Bronchial epithelial cell (primary cell): ENCODE data around the gene LRMDA. TPM values are rescaled to one million over a fixed set of nuclear protein-coding genes. Genes with fewer than 3 reads are reported as not detected.

Experiments
- DNase-seq: peaks from one replicate; pipeline ENCODE4 v3.0.0-alpha.2; 2010; ENCODE audit warnings: low read depth
- FAIRE-seq: peaks from 2 replicates; lab custom pipeline; 2011; peaks lifted over from hg19 to GRCh38; lab: Jason Lieb, UNC
- H3K27me3 ChIP-seq: 2 replicates; pipeline ENCODE4 v1.5.1; 2011; ENCODE audit warnings: low read length; ENCODE audit not compliant: control insufficient read depth, insufficient read depth
- H3K36me3 ChIP-seq: 2 replicates; pipeline ENCODE4 v1.5.1; 2011; ENCODE audit warnings: low read length; ENCODE audit not compliant: control insufficient read depth, insufficient read depth
- H3K4me3 ChIP-seq: 2 replicates; pipeline ENCODE4 v1.5.1; 2011; ENCODE audit warnings: mild to moderate bottlenecking, low read depth, low read length, control low read depth
- total RNA-seq: library from RNA; depleted of rRNA; stranded (reverse); fragments of >200 nt; gene quantifications from 2 replicates; pipeline ENCODE4 v1.2.1, GENCODE V29; 2014
- TF ChIP-seq, protein P1 (sequence below): IDR thresholded peaks from 2 replicates; pipeline ENCODE4 v1.5.1; 2011; ENCODE audit warnings: mild to moderate bottlenecking, moderate library complexity, low read length, control low read depth, inconsistent platforms; ENCODE audit not compliant: insufficient read depth, severe bottlenecking

LRMDA gene
- total RNA-seq, 1 donor from 2014 or later, result 1.6 TPM

DNA sequence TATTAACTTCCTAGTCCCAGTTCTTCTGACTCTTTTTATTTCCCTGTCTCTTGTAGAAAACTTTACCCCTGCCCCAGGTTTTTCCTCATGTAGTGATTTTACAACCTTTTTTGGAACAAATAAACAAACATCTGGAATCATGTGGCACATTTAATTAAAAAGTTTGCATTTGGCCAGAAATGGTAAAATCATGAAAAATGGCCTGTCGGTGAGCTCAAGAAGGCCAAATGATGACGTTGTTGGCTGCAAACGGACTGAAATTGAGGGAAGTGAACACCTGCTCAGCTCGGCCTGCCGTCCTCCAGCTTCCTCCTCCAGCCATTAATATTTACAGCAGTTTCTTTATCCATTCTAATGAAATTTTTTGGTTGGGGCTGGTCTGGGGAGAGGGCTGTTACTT is 902.8 kb downstream of the LRMDA start:
- FAIRE-seq (no peak), DNase-seq (no peak)
- Histone ChIP-seq H3K27me3 (no peaks in the 10 kb centered on the region), H3K36me3 (no peaks in the 10 kb centered on the region), H3K4me3 (no peak overlapping the region)
- TF ChIP-seq, protein P1, sequence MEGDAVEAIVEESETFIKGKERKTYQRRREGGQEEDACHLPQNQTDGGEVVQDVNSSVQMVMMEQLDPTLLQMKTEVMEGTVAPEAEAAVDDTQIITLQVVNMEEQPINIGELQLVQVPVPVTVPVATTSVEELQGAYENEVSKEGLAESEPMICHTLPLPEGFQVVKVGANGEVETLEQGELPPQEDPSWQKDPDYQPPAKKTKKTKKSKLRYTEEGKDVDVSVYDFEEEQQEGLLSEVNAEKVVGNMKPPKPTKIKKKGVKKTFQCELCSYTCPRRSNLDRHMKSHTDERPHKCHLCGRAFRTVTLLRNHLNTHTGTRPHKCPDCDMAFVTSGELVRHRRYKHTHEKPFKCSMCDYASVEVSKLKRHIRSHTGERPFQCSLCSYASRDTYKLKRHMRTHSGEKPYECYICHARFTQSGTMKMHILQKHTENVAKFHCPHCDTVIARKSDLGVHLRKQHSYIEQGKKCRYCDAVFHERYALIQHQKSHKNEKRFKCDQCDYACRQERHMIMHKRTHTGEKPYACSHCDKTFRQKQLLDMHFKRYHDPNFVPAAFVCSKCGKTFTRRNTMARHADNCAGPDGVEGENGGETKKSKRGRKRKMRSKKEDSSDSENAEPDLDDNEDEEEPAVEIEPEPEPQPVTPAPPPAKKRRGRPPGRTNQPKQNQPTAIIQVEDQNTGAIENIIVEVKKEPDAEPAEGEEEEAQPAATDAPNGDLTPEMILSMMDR, result no peak

DNA sequence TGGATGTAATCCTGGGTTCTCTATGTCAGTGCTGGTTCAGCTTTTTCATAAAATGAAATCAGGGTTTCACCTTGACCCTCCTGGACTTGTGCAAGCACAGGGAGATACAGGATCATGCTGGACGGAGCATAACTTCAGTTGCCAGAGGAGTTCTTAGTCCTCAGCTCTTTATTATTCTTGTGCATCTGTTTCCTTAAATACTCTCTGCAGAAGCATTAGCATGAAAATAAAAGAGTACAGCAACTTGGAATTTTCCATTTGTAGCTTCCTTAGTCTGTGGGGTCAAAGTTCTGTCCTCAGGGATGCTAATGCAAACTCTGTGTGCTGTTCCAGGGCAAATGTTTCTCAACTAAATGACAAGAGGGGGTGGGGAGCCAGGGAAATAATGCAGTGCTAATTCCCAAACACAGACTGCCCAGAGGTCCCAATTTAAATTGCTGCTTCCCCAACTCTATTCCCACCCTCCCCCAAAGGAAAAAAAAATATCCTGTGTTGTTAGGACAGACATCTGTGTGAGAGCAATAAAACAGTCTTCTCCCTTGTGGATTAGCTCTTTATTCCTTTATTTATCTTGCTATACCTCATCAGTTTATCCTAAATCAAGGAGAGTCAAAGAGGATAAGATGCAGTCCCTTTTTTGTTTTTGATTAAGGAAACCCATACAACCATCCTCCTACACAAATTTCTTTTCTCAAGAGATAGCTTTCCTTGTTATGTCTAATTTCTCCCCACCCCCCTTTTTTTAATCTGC is 905.0 kb downstream of the LRMDA start:
- H3K36me3 ChIP-seq, result no peaks in the 10 kb centered on the region
- TF ChIP-seq, protein P1, result no peak
- no peak for FAIRE-seq
- DNase-seq, result no peak
- no peaks in the 10 kb centered on the region for H3K27me3 ChIP-seq
- no peak overlapping the region for H3K4me3 ChIP-seq

DNA sequence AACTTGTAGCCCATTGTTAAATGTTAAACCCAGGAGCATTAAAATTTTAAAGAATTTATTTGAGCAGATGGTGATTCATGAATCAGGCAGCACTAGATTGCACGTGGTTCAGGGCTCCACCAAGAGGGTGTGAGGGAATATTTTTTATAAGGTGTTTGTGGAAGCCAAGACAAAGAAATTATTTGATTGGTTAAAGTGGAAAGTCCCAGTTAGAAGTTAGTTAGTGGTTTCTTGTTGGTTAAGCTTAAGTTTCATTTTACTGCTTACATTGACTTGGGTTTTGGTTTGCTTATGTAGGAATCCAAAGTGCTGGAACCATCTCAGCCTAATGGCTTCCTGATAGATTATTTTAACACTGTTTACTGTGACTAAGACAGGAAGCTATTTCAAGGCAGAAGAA is 906.2 kb downstream of the LRMDA start:
- Histone ChIP-seq H3K36me3 (no peaks in the 10 kb centered on the region), H3K4me3 (no peak overlapping the region), H3K27me3 (no peaks in the 10 kb centered on the region)
- FAIRE-seq (no peak), DNase-seq (peak; percentile 26)
- TF ChIP-seq, protein P1, result no peak

DNA sequence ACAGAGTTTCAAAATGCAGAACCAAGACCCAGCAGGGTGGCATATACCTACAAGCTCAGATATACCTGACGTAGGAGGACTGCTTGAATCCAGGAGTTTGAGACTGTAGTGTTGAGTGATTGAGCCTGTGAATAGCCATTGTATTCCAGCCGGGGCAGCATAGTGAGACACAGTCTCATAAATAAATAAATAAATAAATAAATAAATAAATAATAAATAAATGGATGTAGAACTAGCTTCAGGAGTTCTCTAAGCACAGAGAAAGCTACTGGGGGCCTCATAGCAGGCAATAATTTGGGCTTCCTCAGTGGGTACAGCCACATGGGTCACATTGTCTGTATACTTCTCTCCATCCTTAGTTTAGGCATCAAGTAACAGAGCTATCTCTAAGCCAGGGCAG is 906.8 kb downstream of the LRMDA start:
- TF ChIP-seq, protein P1, result no peak
- FAIRE-seq (no peak), DNase-seq (no peak)
- no peaks in the 10 kb centered on the region for H3K36me3 ChIP-seq
- no peak overlapping the region for H3K4me3 ChIP-seq
- no peaks in the 10 kb centered on the region for H3K27me3 ChIP-seq

DNA sequence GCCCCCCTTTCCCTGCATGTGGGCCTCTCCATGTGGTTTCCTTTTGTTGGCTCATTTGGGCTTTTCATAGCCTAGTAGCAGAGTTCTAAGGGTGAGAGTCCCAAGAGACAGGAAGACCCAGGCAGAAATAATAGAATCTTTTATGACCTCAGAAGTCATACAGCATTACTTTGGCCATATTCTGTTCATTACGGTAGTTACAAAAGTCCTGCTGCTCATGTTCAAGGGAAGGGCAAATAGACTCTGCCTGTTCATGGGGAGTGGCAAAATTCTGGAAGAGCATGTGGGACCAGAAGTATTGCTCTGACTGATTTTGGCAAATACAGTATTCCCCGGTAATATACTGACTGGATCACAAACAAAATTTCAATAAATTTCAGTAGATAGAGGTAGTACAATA is 910.3 kb downstream of the LRMDA start:
- Histone ChIP-seq H3K4me3 (no peak overlapping the region), H3K36me3 (no peaks in the 10 kb centered on the region), H3K27me3 (no peaks in the 10 kb centered on the region)
- no peak for FAIRE-seq
- TF ChIP-seq, protein P1, result no peak
- DNase-seq, result no peak

DNA sequence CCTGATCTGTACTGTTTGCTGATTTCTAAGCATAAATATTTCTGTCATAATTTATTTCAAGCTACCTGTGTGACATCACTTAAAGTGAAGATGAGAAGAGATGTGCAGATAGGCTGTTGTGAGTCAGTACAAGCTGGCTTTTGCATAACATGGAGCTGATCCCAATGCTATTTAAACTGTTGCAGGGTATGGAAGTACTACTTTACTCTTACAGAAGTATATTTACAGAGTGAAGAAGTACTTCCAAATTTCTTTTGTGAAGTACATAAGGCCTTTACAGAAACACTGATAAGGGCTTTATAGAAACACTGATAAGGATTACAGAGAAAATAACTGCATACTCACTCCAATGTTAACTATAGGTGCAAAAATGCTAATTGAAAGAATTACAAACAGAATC is 911.6 kb downstream of the LRMDA start:
- Histone ChIP-seq H3K4me3 (no peak overlapping the region), H3K27me3 (no peaks in the 10 kb centered on the region), H3K36me3 (no peaks in the 10 kb centered on the region)
- no peak for DNase-seq
- no peak for FAIRE-seq
- TF ChIP-seq, protein P1, result no peak
